ENCODE measurements around the gene TNF. TPM values are rescaled to one million over a fixed set of nuclear protein-coding genes. Genes with fewer than 3 reads are reported as not detected.

Gene TNF
- total and polyA plus RNA-seq, 9 donors = 0.24 to 3.0 (median 0.79) TPM; not detected in 3

DNA sequence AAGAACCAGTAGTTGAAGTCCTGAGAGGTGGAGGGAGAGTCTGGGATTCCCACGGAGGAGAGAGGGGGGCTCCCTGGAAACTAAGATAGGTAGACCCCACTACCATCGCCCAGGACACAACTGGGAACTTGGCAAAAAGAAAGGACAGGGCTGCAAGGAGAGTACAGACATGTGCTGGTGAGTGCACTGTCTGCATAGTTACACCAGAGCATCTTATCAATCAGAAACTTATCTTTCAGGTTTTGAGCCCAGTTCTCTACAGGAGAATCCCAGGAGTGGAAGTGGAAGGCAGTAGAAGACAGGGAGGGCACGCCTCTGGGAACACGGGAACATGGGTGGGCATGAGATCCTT lies 15.8 kb upstream of the TNF start:
- H3K9me3 ChIP-seq = no peaks in the 10 kb centered on the region
- H3K27me3 ChIP-seq = no peaks in the 10 kb centered on the region
- H3K4me1 ChIP-seq (ENCODE audit: insufficient read depth) = no peaks in the 10 kb centered on the region
- TF ChIP-seq, protein P1, sequence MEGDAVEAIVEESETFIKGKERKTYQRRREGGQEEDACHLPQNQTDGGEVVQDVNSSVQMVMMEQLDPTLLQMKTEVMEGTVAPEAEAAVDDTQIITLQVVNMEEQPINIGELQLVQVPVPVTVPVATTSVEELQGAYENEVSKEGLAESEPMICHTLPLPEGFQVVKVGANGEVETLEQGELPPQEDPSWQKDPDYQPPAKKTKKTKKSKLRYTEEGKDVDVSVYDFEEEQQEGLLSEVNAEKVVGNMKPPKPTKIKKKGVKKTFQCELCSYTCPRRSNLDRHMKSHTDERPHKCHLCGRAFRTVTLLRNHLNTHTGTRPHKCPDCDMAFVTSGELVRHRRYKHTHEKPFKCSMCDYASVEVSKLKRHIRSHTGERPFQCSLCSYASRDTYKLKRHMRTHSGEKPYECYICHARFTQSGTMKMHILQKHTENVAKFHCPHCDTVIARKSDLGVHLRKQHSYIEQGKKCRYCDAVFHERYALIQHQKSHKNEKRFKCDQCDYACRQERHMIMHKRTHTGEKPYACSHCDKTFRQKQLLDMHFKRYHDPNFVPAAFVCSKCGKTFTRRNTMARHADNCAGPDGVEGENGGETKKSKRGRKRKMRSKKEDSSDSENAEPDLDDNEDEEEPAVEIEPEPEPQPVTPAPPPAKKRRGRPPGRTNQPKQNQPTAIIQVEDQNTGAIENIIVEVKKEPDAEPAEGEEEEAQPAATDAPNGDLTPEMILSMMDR (IDR thresholded peaks at IDR 0.05) = no peak
- TF ChIP-seq POLR2A (IDR thresholded peaks at IDR 0.05) = no peak
- no peak for TF ChIP-seq EP300 (IDR thresholded peaks at IDR 0.05)
- H3K36me3 ChIP-seq = no peaks in the 10 kb centered on the region
- H3K4me3 ChIP-seq = no peak overlapping the region
- 57 to 81% (median 75%) methylated on average over 4 of the region's 4 CpGs for WGBS, 3 donors
- no peak overlapping the region for H3K27ac ChIP-seq
- DNase-seq = no peak
- intact Hi-C loops (cut with DNase I) = no loop called here

DNA sequence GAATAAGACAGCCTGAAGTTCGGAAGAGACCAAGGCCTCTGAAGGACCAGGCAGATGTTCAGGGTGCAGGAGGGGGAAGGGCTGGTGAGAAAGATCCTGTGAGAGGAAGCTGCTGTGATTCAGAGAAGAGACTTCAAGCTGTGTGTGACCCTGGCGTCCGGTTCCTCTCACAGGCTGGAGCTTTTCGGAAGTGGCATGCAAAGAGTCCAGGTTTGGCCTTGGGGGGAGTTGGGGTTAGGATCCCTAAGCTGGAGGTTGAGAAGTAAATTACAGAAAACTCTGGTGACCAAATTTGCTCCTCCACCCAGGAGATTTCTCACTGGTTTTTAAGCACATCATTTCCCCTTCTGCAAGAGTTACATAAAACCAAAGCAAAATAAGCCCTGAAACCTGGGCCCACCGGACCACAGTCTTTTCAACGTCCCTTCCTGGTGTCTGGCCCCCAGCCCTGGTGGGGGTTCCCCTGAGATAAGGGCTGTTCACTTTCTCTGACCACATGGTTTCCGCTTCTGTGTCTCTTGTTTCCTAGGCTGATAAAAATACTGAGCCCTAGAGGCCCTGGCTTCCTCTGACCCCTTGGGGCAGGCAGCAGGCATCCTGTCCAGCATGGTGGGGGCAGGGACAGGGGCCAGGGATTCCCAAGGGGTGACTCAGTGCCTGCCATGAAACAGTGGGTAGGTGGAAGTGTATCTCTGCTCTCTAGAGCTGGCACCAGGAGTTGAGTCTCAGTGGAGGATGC lies 15.2 kb upstream of the TNF start:
- Histone ChIP-seq H3K27me3 (no peaks in the 10 kb centered on the region), H3K27ac (no peak overlapping the region), H3K4me3 (no peak overlapping the region), H3K9me3 (no peaks in the 10 kb centered on the region), H3K4me1 (ENCODE audit: insufficient read depth) (no peaks in the 10 kb centered on the region), H3K36me3 (no peaks in the 10 kb centered on the region)
- TF ChIP-seq, protein P1 (IDR thresholded peaks at IDR 0.05) = no peak
- TF ChIP-seq EP300 (IDR thresholded peaks at IDR 0.05) (no peak), POLR2A (IDR thresholded peaks at IDR 0.05) (no peak)
- WGBS, 3 donors = 62 to 70% (median 63%) methylated on average over 7 of the region's 7 CpGs
- intact Hi-C loops (cut with DNase I) = no loop called here
- peak in 2 of 5 donors; percentile 53 to 58 for DNase-seq

DNA sequence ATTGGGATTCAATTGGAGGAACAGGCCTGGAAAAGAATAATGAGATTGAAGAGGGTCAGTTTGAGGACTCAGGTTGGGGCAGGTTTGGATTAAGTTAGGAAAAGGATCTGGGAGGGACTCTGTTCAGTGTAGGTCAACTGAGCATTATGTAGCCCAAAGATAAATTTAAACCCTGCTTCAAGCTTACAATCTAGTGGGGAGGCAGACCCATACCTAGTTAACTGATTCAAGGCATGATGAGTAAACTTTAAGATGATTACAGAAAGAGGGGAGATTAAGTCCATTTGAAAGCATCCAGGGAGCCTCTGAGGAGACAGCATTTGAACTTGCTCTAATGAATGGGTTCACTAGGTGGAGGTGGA lies 14.7 kb upstream of the TNF start:
- Histone ChIP-seq H3K4me3 (no peak overlapping the region), H3K27ac (no peak overlapping the region), H3K27me3 (no peaks in the 10 kb centered on the region), H3K4me1 (ENCODE audit: insufficient read depth) (no peaks in the 10 kb centered on the region), H3K9me3 (no peaks in the 10 kb centered on the region), H3K36me3 (no peaks in the 10 kb centered on the region)
- intact Hi-C loops (cut with DNase I) = no loop called here
- DNase-seq = no peak
- no peak for TF ChIP-seq POLR2A (IDR thresholded peaks at IDR 0.05)
- TF ChIP-seq EP300 (IDR thresholded peaks at IDR 0.05) = no peak
- TF ChIP-seq, protein P1 (IDR thresholded peaks at IDR 0.05) = no peak

DNA sequence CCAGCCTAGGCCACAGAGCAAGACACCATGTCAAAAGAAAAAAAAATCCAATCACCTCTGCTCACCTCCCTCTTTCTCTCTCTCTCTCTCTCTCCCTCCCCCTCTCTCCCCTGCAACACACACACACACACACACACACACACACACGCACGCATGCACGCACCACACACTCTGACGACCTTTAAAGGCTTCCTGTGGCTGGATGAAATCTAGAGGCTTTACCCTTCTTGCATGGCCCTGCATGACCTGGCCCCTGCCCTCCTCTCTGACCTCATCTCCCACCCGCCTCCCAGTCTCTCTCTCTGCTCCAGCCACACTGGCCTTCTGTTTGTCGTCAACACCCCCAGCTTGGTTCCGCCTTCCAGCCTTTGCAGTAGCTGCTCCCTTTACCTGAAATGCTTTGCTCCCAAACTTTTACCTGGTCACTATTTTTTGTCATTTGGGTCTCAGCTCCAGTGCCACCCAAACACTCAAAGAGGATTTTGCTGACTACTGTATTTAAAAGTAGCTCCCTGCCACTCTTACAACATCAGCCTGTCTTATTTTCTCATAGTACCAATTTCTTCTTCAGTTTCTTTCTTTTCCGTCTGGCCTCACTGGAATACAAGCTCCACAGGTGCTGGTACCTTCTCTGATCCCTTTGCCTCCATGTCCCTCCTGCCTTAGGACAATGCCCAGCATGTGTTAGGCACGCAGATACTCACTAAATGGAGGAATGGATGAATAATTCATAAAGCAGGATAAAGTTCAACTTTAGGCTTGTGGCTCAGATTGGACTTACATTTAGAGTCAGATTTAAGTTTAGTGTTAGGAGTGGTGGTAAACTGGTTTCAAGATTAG lies 7.6 kb upstream of the TNF start:
- H3K9me3 ChIP-seq = no peaks in the 10 kb centered on the region
- H3K4me3 ChIP-seq = no peak overlapping the region
- H3K4me1 ChIP-seq (ENCODE audit: insufficient read depth) = no peaks in the 10 kb centered on the region
- 25 to 43% (median 27%) methylated on average over 9 of the region's 9 CpGs for WGBS, 3 donors
- H3K36me3 ChIP-seq = no peaks in the 10 kb centered on the region
- TF ChIP-seq, protein P1 (IDR thresholded peaks at IDR 0.05) = no peak
- TF ChIP-seq POLR2A (IDR thresholded peaks at IDR 0.05) = no peak
- no peak for TF ChIP-seq EP300 (IDR thresholded peaks at IDR 0.05)
- H3K27me3 ChIP-seq = no peaks in the 10 kb centered on the region
- H3K27ac ChIP-seq = no peak overlapping the region
- intact Hi-C loops (cut with DNase I) = no loop called here
- DNase-seq = no peak

All from ovary (tissue), 9 donors.